ENCODE results near the gene CIB4. TPM values are rescaled to one million over a fixed set of nuclear protein-coding genes. Genes with fewer than 3 reads are reported as not detected.
"Not testable (repeated sequence)": the region's sequence is repeated elsewhere in the genome, so short reads cannot be mapped to it uniquely, and the experiment has no call there.

Gene CIB4
- total RNA-seq, 1 donor from 2014 or later = not detected

- intact Hi-C loops (cut with micrococcal nuclease) = no loop called here
These were observed 26.9 kb upstream of the CIB4 start for GRCh38 chr2:26668041-26668440.

DNA sequence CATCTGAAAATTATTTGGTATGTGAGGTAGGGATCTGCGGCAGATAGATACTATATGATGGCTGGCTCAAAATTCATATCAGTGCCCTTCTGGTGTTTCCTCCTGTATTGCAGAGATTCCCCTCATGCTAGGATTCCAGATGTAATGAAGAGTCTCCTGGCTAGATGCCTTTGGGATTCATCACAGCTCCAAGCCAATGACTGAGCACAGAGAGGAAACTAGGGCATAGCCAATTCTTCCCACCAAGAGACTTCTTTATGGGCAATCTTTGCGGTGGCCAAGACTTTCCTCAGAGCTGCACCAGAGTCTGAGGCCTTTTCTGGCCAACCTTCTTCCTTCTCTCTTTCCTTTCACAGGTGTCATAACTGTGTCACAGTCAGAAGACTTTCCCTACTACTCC lies 25.5 kb upstream of the CIB4 start:
- intact Hi-C loops (cut with micrococcal nuclease) = no loop called here

- intact Hi-C loops (cut with micrococcal nuclease) = not testable (repeated sequence)
These were observed 24.1 kb upstream of the CIB4 start for GRCh38 chr2:26665296-26665695.

DNA sequence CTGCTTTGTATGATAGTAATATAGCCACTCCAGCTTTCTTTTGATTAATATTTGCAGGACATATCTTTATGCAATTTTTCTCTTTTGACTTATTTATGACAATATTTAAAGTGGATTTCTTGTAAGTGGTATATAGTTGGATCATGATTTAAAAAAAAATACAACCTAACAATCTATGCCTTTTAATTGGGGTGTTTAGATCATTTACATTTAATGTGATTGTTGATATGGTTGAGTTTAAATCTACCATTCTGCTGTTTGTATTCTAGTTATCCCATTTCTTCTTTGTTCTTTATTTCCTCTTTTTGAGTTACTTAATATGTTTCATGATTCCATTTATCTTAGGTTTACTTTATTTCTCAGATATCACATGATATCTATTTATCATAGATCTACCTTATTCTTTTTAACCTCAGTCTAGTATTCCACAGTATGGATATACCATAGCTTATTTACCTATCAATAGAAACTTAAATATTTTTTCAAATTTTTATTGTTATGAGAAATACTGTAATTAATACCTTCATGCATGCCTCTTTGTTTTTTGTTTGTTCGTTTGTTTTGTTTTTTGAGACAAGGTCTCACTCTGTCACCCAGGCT lies 19.3 kb upstream of the CIB4 start:
- intact Hi-C loops (cut with micrococcal nuclease) = no loop called here

DNA sequence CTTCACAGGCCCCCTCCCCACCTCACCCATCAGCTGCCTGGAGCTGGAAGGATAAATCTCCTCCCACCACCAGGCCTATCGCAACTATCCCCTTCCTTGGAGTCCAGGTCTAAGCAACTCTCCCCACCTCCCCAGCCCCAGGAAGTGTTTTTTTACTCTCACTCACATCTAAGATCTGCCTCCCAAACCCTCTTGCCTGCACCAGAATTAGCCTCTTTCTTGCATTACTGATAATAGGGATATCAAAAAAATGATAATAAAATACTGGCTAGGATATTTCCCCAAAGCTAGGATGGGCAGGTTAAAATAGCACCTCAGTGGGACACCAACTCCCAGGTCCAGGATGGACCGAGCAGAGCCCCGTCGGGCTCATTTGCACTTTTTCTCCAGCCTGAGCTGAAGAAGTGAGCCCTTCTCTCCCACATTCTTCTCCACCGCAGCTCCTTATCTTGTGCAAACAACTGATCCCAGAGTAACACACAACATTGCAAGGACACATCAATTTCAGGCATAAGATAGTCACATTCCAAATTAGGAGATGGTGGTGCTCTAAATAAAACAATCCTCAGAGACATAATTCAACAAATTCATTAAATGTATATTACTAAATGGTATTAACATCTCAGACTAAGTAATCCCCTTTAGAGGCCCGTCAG lies 17.7 kb upstream of the CIB4 start:
- intact Hi-C loops (cut with micrococcal nuclease) = no loop called here

DNA sequence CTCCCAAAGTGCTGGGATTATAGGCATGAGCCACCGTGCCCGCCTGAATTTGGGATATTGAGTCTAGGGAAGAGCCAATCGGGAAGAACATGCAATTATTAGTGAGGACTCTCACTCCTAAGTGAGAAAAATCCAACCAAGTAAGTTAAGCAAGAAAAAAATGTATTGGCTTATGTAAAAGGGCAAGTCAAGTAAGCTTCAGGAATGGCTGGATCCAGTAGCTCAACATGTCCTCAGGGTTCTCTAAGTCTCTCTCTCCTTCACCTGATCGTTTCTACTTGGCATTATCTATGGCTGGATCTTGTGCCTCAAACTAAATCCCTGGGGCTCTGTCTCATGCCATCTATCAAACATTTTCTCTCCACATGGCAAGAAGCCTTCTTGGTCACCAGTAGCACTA lies 16.1 kb upstream of the CIB4 start:
- intact Hi-C loops (cut with micrococcal nuclease) = no loop called here

GRCh38 chr2:26655611-26656195 lies 14.5 kb upstream of the CIB4 start:
- intact Hi-C loops (cut with micrococcal nuclease) = no loop called here

GRCh38 chr2:26655120-26655519 lies 14.0 kb upstream of the CIB4 start:
- intact Hi-C loops (cut with micrococcal nuclease) = not testable (repeated sequence)

DNA sequence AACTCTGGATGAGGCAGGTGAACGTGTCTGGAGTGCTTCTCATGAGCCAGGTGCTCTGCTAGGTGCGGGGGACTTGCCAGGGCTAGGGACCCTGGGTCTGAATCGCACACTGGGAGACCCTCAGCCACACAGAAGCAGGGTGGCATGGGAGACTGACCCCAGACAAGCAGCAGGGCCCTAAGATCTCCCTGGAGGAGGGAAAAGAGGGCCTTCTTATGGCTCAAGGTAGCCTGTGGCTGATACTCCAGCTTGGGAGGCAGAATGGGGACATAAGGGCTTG lies 12.8 kb upstream of the CIB4 start:
- intact Hi-C loops (cut with micrococcal nuclease) = no loop called here

GRCh38 chr2:26653207-26654060 lies 12.3 kb upstream of the CIB4 start:
- intact Hi-C loops (cut with micrococcal nuclease) = no loop called here

- intact Hi-C loops (cut with micrococcal nuclease) = no loop called here
These were observed 11.3 kb upstream of the CIB4 start for GRCh38 chr2:26652361-26653041.

DNA sequence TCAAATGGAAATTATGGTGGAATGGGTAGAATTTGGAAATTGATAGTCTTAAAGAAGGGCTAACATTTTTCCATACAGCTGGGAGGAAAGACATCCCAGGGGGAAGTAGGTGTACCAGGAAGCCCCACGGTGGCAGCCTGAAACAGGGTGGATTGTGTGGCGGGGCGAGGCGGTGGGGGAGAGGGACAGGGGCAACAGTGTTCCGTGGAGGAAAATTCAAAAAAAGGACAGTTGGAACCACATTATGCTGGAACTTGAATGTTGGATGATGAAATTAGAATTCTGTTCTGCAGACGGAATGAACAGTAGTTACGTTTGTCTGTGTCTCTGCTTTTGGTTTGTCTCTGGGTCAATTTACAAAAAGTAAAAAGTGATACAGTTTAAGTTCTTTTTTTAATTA lies 10.6 kb upstream of the CIB4 start:
- intact Hi-C loops (cut with micrococcal nuclease) = no loop called here

- intact Hi-C loops (cut with micrococcal nuclease) = no loop called here
These were observed 10.3 kb upstream of the CIB4 start for GRCh38 chr2:26651470-26651771.

- intact Hi-C loops (cut with micrococcal nuclease) = no loop called here
These were observed 9.7 kb upstream of the CIB4 start for GRCh38 chr2:26650713-26651469.

DNA sequence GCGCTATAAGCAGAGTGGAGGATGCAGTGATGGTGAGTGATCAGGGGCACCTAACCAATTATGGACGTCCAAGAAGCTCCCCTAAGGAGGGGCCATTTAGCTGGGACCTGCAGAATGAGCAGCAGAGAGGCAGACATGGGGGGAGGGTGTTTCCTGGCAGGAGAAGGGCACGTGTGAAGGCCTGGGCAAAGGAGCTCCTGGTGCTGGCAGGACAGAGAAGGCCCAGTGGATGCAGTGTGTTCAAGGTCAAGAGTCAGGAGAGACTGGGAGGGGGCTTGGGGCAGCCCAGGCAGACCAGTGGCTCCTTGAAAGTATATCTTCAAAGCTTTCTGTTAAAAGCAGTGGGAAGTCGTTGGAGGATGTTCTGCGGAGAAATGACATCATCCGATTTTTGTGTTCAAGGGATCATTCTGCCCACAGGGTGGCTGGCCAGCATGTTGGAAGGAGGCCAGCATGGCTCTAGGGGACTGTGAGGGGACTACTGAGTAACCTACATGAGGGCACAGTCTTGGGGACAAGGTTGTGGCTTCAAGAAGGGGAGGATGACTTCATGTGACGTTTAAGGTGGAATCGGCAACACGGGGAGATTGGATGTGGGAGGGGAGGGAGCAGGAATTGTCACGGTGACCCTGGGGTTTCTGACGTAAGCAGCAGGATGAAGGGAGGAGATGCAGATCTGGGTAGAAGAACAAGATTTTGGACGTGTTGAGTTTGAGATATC lies 9.0 kb upstream of the CIB4 start:
- intact Hi-C loops (cut with micrococcal nuclease) = no loop called here

GRCh38 chr2:26649322-26649721 lies 8.2 kb upstream of the CIB4 start:
- intact Hi-C loops (cut with micrococcal nuclease) = no loop called here

- intact Hi-C loops (cut with micrococcal nuclease) = no loop called here
These were observed 7.3 kb upstream of the CIB4 start for GRCh38 chr2:26648516-26648915.

- intact Hi-C loops (cut with micrococcal nuclease) = no loop called here
These were observed 6.8 kb upstream of the CIB4 start for GRCh38 chr2:26647981-26648380.

DNA sequence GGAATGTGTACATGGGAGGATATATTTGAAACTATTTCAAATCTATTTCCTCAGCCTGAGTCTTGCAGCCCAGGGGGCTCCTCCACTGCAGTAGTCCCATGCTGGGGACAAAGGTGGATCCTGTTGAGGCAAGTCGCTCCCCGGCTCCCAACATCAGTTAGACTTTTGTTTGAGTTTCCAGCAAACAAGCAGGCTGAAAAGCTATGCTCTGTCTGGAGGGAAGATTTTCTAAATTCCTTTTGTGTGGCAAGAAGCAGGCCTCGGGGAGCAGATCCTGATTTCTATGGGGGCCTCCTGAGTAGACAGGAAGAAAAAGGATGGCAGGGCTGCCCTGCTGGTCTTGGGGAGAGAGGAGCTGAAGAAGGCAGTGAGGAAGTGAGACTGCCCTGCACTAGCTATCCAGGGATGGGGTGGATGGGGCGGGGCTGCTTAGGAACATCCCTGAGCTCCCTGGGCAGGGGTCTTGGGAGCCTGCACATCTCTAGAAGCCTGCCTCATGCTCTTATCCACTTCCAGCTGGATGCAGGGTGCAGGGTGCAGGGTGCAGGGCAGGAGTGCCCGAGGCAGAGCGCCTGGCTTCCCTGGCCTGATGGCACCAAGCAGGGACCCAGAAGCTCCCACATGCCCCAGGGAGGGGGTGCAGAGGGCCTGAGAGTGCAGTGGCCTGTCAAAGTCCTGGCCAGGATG lies 6.0 kb upstream of the CIB4 start:
- intact Hi-C loops (cut with micrococcal nuclease) = no loop called here

DNA sequence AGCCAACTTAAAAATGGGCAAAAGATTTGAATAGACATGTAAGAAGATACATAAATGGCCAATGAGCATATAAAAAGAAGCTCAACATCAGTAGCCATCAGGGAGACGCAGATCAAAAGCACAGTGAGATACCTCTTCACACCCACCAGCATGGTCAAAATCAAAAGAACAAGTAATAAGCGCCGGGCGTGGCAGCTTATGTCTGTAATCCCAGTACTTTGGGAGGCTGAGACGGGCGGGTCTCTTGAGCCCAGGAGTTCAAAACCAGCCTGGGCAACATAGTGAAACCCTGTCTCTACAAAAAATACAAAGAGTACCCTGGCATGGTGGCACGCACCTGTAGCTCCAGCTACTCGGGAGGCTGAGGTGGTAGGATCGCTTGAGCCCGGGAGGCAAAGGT lies 4.6 kb upstream of the CIB4 start:
- intact Hi-C loops (cut with micrococcal nuclease) = no loop called here
